H1 (cell line): ENCODE measurements around the gene CNDP1. TPM values are rescaled to one million over a fixed set of nuclear protein-coding genes. Genes with fewer than 3 reads are reported as not detected.

Experiments used
- BACH1 ChIP-seq: IDR thresholded peaks from 2 replicates; pipeline ENCODE4 v1.6.1; 2012; ENCODE audit warnings: low read length, improper control_type of control experiment
- CEBPB ChIP-seq: IDR thresholded peaks from 2 replicates; pipeline ENCODE4 v1.6.1; 2012; ENCODE audit warnings: low read depth, low read length
- EZH2 ChIP-seq: fragments of 200-600 bp; sonication (generic); IDR thresholded peaks from 2 replicates; pipeline ENCODE4 v1.7.1; 2012; ENCODE audit warnings: low read depth, mild to moderate bottlenecking, moderate library complexity, low read length, inconsistent platforms; ENCODE audit not compliant: severe bottlenecking
- KDM5A ChIP-seq: fragments of 200-600 bp; IDR thresholded peaks from 2 replicates; pipeline ENCODE4 v1.7.1; 2012; ENCODE audit warnings: mild to moderate bottlenecking, low read length, inconsistent platforms, mixed read lengths
- PHF8 ChIP-seq: fragments of 200-600 bp; sonication (generic); conservative IDR thresholded peaks from 2 replicates; pipeline ENCODE4 v1.7.1; 2012; ENCODE audit warnings: low read depth, mild to moderate bottlenecking, inconsistent platforms, low read length, moderate library complexity
- RNF2 ChIP-seq: fragments of 200-900, 300-1000 bp; sonication (generic); IDR thresholded peaks from 2 replicates; pipeline ENCODE4 v1.7.1; 2016; ENCODE audit warnings: borderline replicate concordance, low read depth, mild to moderate bottlenecking, antibody characterized with exemption, low read length; ENCODE audit not compliant: poor library complexity, severe bottlenecking; ENCODE audit errors: missing control alignments
- RXRA ChIP-seq: IDR thresholded peaks from 2 replicates; pipeline ENCODE4 v1.6.1; 2011; ENCODE audit warnings: low read depth, mild to moderate bottlenecking, low read length, moderate library complexity; ENCODE audit not compliant: insufficient read depth
- SIRT6 ChIP-seq: IDR thresholded peaks from one replicate; pipeline ENCODE4 v1.7.1; 2012; ENCODE audit warnings: low read length, inconsistent platforms
- SP2 ChIP-seq: IDR thresholded peaks from 2 replicates; pipeline ENCODE4 v1.6.1; 2012; ENCODE audit warnings: mild to moderate bottlenecking, low read length, inconsistent platforms
- polyA plus RNA-seq, 7 experiments: library from polyadenylated mRNA; depleted of rRNA in 3 of 7; stranded (reverse) in 5 of 7; unstranded in 2 of 7; fragments of >200 nt in 5 of 7; fragments of 200-250 nt in 2 of 7; gene quantifications; 1 replicate in 5 of 7; 2 replicates in 1 of 7; 4 replicates in 1 of 7; pipeline versions ENCODE4 v1.2.1 to v1.2.3, GENCODE V29; 2011 to 2013; ENCODE audit warnings: missing spikeins in 2 of 7, mixed read lengths in 2 of 7
- total RNA-seq: library from RNA; stranded (reverse); fragmentation: NEBNext Ultra II Directional; extraction: Animal tissue kit (Norgen Biotek cat#: 25700); gene quantifications from 2 replicates; pipeline ENCODE4 v1.2.1, GENCODE V29; 2021

The CNDP1 gene
- total and polyA plus RNA-seq, 2 of the 8 experiments (the other 6 are each of a cell fraction or from before 2014, with no cell fraction given): 0.09 TPM; not detected in 1

GRCh38 chr18:74546007-74546406 lies 11.7 kb downstream of the CNDP1 start (continued):
- TF ChIP-seq EZH2 (no peak), RXRA (no peak), SIRT6 (no peak), RNF2 (no peak), PHF8 (no peak), CEBPB (no peak), SP2 (no peak), KDM5A (no peak), BACH1 (no peak)
